Psoas muscle (tissue), 8 donors: ENCODE data around the gene RABGAP1L. TPM values are rescaled to one million over a fixed set of nuclear protein-coding genes. Genes with fewer than 3 reads are reported as not detected.
A peak's percentile ranks its signal among the peaks of the same experiment; 100 is the strongest.

ENCODE experiments used
- ATAC-seq, 4 donors: fragments of 200-7000 bp; cut with Tn5 transposase; one replicate each; pipeline ENCODE4 v1.9.1; 2020; ENCODE audit warnings: moderate library complexity in 3 of 4, mild to moderate bottlenecking in 2 of 4
- DNase-seq, 2 donors: peaks; one replicate each; pipeline ENCODE4 v3.0.0-alpha.2; 2020
- H3K27ac ChIP-seq: fragments of 200-600 bp; one replicate; pipeline ENCODE4 v1.8.0; 2022
- H3K27me3 ChIP-seq, 3 donors: fragments of 200-600 bp in 1 of 3; one replicate each; pipeline versions ENCODE4 v1.6.1 to v1.8.0; 2013 to 2022; ENCODE audit warnings: low read length in 2 of 3, mild to moderate bottlenecking in 2 of 3, moderate library complexity in 1 of 3; ENCODE audit not compliant: insufficient read depth in 3 of 3
- H3K36me3 ChIP-seq, 2 donors: fragments of 200-600 bp in 1 of 2; one replicate each; pipeline versions ENCODE4 v1.6.1 to v1.8.0; 2013 to 2022; ENCODE audit warnings: low read depth in 1 of 2, mild to moderate bottlenecking in 1 of 2, moderate library complexity in 1 of 2; ENCODE audit not compliant: insufficient read depth in 1 of 2
- H3K4me1 ChIP-seq: fragments of 200-600 bp; one replicate; pipeline ENCODE4 v1.8.0; 2022
- H3K4me3 ChIP-seq: fragments of 200-600 bp; one replicate; pipeline ENCODE4 v1.8.0; 2022; ENCODE audit warnings: mild to moderate bottlenecking
- H3K9me3 ChIP-seq: fragments of 200-600 bp; one replicate; pipeline ENCODE4 v1.8.0; 2022
- WGBS, 3 donors: extraction: QIAGEN DNeasy Blood & Tissue Kit; methylation state at CpG; one replicate each; pipeline versions ENCODE4 v1.1.6 to v1.1.7; 2013; 5-methylcytosine and 5-hydroxymethylcytosine counted together
- intact Hi-C, 2 donors: fragments of 100-400 bp; cut with DNase I; formaldehyde crosslinking; loops; one replicate each; pipeline versions ENCODE4 v1.11.0 to v1.14.2; 2022
- polyA plus RNA-seq, 3 donors: library from polyadenylated mRNA; stranded (reverse); fragments of 200-250 nt; gene quantifications; one replicate each; pipeline ENCODE4 v1.2.3, GENCODE V29; 2013
- total RNA-seq, 4 donors: library from RNA; stranded (reverse); fragmentation: NEBNext Ultra II Directional in 2 of 4; extraction: Animal tissue kit (Norgen Biotek cat#: 25700) in 2 of 4; gene quantifications; one replicate each; pipeline versions ENCODE4 v1.2.1 to v1.2.4, GENCODE V29; 2021 to 2023
- TF ChIP-seq, protein P1 (sequence below): fragments of 200-600 bp; IDR thresholded peaks from one replicate; pipeline ENCODE4 v1.8.0; 2022; ENCODE audit warnings: antibody characterized with exemption
- donor health status: healthy with polysubstance abuse.
- donor health status: DM: no; HTN: no; CAD: no; lungs with moderate emphysema.
- donor health status: Bipolar disorder and iron deficiency.
- donor health status: healthy.
- donor health status: DM: yes; HTN: yes; CAD: no.
- donor health status: DM: no; HTN: no; CAD: no.
- donor health status: DM: no; HTN: no; CAD: no.
- donor health status: DM: yes; HTN: yes; CAD: no.

Gene RABGAP1L
- total and polyA plus RNA-seq, 7 donors: 2.9 to 14.4 (median 8.7) TPM

DNA sequence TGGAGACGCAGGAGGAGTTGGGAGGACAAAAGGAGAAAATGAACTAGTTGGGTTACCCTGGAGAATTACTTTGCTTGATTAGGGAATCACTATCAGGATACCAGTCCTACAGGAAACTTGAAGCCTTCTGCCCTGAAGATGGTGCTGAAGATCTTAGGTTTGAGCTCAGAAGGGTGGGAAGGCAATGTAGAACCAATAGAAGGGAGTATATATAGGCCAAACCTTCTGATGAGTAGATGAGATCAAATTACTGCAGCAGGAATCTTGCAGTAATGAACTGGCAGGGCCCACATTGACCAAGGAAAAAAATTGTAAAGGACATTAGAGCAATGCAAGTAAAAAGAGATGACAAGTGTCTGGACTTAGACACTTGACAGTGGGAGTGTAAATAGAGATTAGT lies 724.1 kb downstream of the RABGAP1L start:
- TF ChIP-seq, protein P1, sequence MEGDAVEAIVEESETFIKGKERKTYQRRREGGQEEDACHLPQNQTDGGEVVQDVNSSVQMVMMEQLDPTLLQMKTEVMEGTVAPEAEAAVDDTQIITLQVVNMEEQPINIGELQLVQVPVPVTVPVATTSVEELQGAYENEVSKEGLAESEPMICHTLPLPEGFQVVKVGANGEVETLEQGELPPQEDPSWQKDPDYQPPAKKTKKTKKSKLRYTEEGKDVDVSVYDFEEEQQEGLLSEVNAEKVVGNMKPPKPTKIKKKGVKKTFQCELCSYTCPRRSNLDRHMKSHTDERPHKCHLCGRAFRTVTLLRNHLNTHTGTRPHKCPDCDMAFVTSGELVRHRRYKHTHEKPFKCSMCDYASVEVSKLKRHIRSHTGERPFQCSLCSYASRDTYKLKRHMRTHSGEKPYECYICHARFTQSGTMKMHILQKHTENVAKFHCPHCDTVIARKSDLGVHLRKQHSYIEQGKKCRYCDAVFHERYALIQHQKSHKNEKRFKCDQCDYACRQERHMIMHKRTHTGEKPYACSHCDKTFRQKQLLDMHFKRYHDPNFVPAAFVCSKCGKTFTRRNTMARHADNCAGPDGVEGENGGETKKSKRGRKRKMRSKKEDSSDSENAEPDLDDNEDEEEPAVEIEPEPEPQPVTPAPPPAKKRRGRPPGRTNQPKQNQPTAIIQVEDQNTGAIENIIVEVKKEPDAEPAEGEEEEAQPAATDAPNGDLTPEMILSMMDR: no peak
- Histone ChIP-seq H3K9me3 (no peaks in the 10 kb centered on the region), H3K36me3 (no peaks in the 10 kb centered on the region), H3K27ac (no peak overlapping the region), H3K4me3 (no peak overlapping the region), H3K4me1 (peaks cover 12% of the 10 kb centered on the region), H3K27me3 (no peaks in the 10 kb centered on the region)
- no peak for DNase-seq
- intact Hi-C loops: no loop called here
- 93 to 97% (median 97%) methylated on average over 1 of the region's 1 CpG for WGBS, 3 donors
- ATAC-seq: peak in 1 of 4 donors; percentile 29

DNA sequence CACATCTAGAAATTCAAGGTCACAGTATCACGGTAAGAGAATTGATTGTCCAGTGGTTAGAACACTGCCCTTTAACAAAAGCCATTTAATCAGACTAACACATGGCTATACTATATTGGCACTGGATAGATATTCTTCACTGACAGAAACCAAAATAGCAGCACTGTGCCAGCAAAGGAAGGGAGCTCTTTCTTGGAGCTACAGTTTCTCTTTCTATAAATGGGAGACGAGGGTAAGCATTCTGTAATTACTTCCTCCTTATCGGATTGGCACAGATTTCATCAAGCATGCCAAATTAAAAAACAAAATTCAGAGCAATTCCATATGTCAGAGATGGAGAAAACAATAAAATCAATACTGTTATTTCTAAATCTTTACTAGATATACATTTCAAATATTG lies 724.7 kb downstream of the RABGAP1L start:
- TF ChIP-seq, protein P1: no peak
- DNase-seq (no peak), ATAC-seq (no peak)
- no peaks in the 10 kb centered on the region for H3K27me3 ChIP-seq
- H3K9me3 ChIP-seq: no peaks in the 10 kb centered on the region
- H3K36me3 ChIP-seq: no peaks in the 10 kb centered on the region
- H3K4me1 ChIP-seq: peaks cover 12% of the 10 kb centered on the region
- WGBS, 3 donors: 27 to 37% (median 30%) methylated on average over 3 of the region's 3 CpGs
- intact Hi-C loops: no loop called here
- H3K4me3 ChIP-seq: no peak overlapping the region
- no peak overlapping the region for H3K27ac ChIP-seq

DNA sequence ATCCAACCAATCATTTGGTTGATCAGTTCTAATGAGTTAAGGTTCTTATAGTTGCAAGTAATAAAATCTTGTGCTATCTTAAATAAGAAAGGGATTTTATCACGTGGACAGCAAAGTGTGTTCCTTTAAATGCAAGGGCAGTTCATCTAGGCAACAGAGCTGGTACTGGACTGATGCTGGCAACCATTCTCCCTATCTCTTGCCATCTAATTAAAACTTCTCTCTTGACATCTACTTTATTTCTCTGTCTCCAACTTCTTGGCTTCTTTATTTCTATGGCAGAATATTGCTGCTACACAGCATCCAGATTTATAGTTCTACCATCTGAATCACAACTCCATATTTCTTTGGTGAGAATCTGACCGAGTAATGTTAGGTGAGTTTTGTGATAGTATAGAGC lies 725.2 kb downstream of the RABGAP1L start:
- peaks cover 12% of the 10 kb centered on the region for H3K4me1 ChIP-seq
- no peak for ATAC-seq
- TF ChIP-seq, protein P1: no peak
- no peak for DNase-seq
- H3K36me3 ChIP-seq: no peaks in the 10 kb centered on the region
- no peaks in the 10 kb centered on the region for H3K27me3 ChIP-seq
- H3K9me3 ChIP-seq: no peaks in the 10 kb centered on the region
- no peak overlapping the region for H3K4me3 ChIP-seq
- 71 to 79% (median 76%) methylated on average over 2 of the region's 2 CpGs for WGBS, 3 donors
- intact Hi-C loops: no loop called here
- no peak overlapping the region for H3K27ac ChIP-seq

DNA sequence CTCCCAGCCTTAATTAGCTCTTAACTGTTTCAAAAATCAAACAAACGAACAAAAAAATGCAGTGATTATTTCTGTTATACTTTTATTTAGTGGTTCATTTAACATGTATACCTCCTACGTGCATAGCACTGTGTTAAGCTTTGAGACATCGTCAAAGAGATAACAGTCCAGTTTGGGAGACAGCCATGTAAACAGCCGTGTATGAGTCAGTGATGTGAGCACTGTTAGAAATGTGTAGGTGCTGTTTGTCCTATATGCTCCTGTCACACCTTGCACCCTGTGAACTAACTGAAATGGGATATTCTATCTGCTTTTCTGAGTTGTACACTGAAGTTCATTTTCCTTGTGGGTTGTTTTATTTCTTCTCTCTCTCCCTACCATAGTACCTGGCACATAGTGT lies 730.7 kb downstream of the RABGAP1L start:
- Histone ChIP-seq H3K4me3 (no peak overlapping the region), H3K9me3 (no peaks in the 10 kb centered on the region), H3K36me3 (no peaks in the 10 kb centered on the region), H3K27me3 (no peaks in the 10 kb centered on the region), H3K4me1 (no peaks in the 10 kb centered on the region), H3K27ac (no peak overlapping the region)
- WGBS, 3 donors: 88 to 96% (median 94%) methylated on average over 4 of the region's 4 CpGs
- intact Hi-C loops: no loop called here
- DNase-seq (no peak), ATAC-seq (no peak)
- TF ChIP-seq, protein P1: no peak

DNA sequence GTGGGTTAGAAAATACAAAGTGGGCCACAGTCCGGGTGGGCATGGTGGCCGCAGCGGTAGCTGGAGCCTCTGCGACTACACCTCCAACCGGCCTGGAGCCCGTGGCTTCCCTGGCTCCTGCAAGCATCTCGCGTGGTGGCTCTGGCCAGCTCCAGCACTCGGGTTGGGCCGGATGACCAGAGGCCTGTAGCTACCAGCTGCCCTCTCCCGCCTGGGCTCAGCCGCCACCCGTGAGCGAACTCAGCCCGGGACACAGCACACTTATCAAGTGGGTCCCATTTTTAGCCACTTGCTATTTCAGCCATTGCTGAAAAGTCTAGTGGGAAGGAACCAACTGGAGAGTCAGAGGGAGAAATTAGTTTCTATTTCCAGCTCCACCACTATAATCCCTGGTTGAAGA lies 732.7 kb downstream of the RABGAP1L start:
- H3K36me3 ChIP-seq: no peaks in the 10 kb centered on the region
- intact Hi-C loops: no loop called here
- no peak for ATAC-seq

More for the DNA sequence above, 732.7 kb downstream of the RABGAP1L start:
- TF ChIP-seq, protein P1: no peak
- peak in 1 of 2 donors; percentile 51 for DNase-seq
- Histone ChIP-seq H3K4me1 (no peaks in the 10 kb centered on the region), H3K27ac (no peak overlapping the region), H3K9me3 (no peaks in the 10 kb centered on the region), H3K27me3 (no peaks in the 10 kb centered on the region), H3K4me3 (no peak overlapping the region)
- WGBS, 3 donors: 95 to 96% (median 95%) methylated on average over 15 of the region's 15 CpGs
